GM13977 (cell line): ENCODE data around the gene DLG2.

Experiments used
- DNase-seq: peaks from one replicate; pipeline ENCODE4 v3.0.0; 2012; ENCODE audit warnings: low spot score
- in situ Hi-C: fragments of 300-500 bp; cut with MboI; formaldehyde crosslinking; loops from one replicate; pipeline ENCODE4 v1.12.0; 2022; ENCODE audit warnings: low sequenced_read_pairs, low pct_unique_long_range_greater_than_20kb, mixed read lengths, inconsistent platforms; ENCODE audit not compliant: unreplicated experiment
- TF ChIP-seq, protein P1 (sequence below): IDR thresholded peaks from 2 replicates; pipeline ENCODE4 v1.5.1; 2012; ENCODE audit warnings: mild to moderate bottlenecking, control low read depth; ENCODE audit not compliant: insufficient read depth; ENCODE audit errors: extremely low read depth, missing control alignments

DLG2 gene

DNA sequence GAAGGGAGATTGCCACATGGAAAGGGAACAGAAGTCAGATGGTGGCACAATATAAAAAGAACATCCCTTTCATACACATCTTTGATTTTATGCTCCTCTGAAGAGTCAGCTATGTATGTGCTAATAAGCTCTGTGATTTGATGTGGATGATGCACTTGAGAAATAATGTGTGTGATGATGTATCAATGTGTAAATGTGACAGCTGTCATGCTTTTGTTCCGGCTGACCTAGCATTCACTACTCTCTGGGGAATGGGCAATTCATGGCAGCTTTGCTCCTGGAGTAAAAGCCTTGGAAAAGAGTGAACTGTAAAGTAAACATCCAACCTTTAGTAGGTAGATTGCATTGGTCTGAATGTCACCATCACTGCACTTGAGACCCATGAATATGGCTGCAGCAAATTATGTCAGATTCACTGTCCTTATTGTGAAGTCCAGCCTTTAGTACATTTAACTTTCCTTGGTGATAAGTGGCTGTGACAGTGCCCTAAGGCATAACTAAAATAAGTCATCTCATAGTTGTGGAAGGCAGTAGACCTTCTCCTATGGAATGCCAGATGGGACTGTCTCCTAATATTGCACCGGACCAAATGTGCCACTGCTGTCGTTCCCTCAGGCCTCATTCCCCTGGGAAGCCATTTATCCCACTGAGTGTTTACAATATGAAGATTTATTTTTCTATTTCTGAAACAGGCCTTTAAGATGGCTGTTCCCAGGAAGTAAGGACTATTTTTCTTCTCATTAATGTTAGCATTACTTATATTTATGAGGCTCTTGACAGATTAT is 2162.8 kb downstream of the DLG2 start:
- in situ Hi-C loops: no loop called here
- DNase-seq: no peak
- TF ChIP-seq, protein P1, sequence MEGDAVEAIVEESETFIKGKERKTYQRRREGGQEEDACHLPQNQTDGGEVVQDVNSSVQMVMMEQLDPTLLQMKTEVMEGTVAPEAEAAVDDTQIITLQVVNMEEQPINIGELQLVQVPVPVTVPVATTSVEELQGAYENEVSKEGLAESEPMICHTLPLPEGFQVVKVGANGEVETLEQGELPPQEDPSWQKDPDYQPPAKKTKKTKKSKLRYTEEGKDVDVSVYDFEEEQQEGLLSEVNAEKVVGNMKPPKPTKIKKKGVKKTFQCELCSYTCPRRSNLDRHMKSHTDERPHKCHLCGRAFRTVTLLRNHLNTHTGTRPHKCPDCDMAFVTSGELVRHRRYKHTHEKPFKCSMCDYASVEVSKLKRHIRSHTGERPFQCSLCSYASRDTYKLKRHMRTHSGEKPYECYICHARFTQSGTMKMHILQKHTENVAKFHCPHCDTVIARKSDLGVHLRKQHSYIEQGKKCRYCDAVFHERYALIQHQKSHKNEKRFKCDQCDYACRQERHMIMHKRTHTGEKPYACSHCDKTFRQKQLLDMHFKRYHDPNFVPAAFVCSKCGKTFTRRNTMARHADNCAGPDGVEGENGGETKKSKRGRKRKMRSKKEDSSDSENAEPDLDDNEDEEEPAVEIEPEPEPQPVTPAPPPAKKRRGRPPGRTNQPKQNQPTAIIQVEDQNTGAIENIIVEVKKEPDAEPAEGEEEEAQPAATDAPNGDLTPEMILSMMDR: no peak

DNA sequence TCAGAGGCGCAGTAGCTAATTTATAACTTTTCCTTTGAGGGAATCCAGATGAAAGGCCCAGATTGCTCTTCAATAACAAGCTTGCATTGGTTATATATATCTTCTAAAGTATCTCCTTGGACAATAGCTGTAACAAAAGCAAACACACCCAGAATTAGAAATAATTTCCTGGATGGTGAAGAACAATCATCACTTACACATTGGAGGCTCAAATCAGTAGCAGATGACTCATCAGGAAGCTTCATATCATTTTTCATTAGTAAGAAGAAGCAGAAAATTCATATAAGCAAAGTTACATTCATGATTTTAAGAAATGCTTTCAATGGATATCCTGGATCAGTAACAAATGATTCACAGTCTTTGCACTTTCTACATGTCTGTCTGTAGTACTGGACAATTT is 2167.3 kb downstream of the DLG2 start:
- TF ChIP-seq, protein P1: no peak
- in situ Hi-C loops: no loop called here
- no peak for DNase-seq

DNA sequence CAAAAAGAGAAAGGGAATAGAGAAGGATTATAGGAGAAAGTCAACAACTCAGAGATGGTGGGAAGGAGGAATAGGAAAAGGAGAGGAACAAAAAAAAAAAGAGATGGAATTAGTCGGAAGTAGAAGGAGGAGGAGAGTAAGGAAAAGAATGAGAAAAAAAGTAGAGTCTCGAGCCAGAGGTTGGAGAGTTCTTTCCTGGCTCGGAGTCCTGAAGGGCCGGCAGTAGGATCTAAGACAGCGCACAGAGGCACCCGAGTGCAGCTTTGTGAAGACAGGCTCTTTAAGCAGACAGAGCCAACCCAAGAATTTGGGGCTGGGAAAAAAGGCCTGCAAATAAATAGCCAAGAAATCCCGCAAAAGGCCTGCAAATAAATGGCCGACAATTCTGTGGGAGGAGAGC is 2170.6 kb downstream of the DLG2 start:
- TF ChIP-seq, protein P1: no peak
- in situ Hi-C loops: no loop called here

GRCh38 chr11:83456075-83456474 is 2171.1 kb downstream of the DLG2 start:
- DNase-seq: no peak
- TF ChIP-seq, protein P1: no peak
- in situ Hi-C loops: no loop called here

More for the DNA sequence above, 2170.6 kb downstream of the DLG2 start:
- DNase-seq: no peak

DNA sequence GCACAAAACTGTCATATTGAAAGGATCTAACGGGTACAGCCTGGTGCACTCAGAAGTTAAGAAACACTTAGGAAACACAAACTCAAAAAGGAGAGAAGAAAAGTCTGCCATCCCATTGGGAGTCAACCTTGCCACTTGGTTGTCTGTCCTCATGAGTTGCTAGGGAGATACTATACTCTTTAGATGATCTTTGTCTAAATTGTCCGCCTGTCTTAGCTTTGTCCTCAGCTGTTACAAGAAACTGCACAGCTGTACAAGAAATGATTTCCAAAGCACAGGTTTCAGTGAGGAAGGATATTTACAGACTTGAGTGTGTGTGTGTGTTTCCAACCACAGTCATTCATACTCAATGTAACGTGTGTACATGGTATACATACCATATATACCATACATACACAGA is 2171.8 kb downstream of the DLG2 start:
- DNase-seq: no peak
- TF ChIP-seq, protein P1: no peak
- in situ Hi-C loops: no loop called here

DNA sequence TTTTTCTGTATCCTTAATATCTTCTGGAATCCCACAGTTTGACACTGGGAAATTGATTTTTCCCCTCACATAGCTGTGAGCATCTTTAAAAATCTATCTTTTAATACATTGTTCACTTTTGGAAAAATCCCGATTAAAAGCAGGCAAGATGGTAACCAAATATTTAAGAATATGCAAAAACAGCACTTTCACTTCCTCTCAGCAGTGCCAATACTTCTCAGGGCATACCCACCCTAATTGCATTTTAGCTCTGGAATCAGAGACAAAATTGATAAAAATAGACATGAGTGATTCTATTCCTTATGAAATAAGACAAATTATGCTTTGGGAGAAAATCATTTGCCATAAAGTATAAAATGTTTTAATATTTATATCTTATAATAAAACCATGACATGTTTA is 2172.5 kb downstream of the DLG2 start:
- DNase-seq: no peak
- TF ChIP-seq, protein P1: no peak
- in situ Hi-C loops: no loop called here
